HG02678 (cell line): ENCODE results near the gene IL7R.

Experiments
- ATAC-seq: cut with Tn5 transposase; IDR thresholded peaks from one replicate; pipeline ENCODE4 v1.9.1; 2021; ENCODE audit warnings: mild to moderate bottlenecking, moderate library complexity; ENCODE audit not compliant: unreplicated experiment

Gene IL7R, protein sequence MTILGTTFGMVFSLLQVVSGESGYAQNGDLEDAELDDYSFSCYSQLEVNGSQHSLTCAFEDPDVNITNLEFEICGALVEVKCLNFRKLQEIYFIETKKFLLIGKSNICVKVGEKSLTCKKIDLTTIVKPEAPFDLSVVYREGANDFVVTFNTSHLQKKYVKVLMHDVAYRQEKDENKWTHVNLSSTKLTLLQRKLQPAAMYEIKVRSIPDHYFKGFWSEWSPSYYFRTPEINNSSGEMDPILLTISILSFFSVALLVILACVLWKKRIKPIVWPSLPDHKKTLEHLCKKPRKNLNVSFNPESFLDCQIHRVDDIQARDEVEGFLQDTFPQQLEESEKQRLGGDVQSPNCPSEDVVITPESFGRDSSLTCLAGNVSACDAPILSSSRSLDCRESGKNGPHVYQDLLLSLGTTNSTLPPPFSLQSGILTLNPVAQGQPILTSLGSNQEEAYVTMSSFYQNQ

DNA sequence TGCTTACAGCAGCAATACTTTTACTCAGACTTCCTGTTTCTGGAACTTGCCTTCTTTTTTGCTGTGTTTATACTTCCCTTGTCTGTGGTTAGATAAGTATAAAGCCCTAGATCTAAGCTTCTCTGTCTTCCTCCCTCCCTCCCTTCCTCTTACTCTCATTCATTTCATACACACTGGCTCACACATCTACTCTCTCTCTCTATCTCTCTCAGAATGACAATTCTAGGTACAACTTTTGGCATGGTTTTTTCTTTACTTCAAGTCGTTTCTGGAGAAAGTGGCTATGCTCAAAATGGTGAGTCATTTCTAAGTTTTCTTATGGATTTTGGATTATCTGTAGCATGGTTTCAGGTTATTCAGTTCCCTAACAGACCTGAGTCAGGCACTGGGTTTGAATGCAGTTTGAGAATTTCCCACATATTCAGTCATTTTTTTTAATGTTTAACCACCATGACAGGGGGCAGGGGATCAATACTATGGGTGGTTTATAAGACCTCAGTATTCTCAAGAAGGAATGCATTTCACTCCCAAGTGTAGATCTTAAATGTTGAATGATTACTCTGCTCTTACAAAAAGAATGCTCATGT, at the start of gene IL7R:
IL7R (plus strand) TSS at position 127 of the 587 bp plus-strand sequence; CDS start at position 214, 87 bp downstream.
- no peak for ATAC-seq

DNA sequence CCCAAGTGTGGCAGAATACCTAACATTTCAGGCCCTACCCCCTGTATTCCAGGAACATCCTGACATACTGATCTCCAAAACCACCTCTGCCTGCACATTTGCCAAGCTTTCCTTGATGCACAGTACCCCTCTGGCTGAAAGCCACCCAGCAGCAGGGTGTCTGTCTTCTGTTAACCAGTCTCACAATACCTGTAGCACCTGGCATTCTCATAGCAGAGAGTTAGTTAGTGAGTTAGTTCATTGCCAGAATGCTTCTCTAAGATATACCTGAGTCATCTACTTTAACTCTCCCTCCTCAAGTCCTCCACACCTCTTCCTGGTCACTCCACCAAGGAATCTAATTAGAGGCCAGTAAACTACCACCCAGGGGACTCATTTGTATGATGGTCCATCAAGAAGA, 46.1 kb upstream of the IL7R start:
- ATAC-seq = no peak

DNA sequence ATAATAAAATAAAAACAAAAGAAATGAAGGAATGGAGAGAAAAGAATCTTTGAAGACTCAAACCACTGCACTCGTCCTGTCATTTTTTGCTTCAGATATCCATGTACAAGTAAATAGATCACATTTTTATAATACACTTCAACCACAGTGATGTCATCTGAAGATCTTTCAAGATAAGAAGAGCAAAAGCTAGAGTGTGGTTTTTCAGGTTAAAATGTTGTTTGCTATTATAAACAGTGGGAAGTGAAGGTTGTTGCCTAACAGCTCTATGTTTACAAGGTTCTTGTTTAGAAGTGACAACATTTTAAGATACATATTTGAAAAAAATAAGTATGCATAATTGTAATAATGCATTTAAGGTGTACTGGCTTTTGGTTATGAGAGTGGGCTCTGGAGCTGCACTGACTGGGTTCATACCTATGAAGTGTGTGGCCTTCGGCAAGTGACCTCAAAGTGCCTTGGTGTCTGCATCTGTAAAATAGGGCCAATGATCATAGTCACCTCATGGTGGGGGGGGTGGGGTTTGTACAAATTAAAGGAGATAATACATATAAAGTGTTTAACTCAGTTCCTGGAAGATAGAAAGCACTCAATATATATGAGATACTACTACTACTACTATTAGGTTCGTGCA, 45.5 kb upstream of the IL7R start:
- no peak for ATAC-seq

DNA sequence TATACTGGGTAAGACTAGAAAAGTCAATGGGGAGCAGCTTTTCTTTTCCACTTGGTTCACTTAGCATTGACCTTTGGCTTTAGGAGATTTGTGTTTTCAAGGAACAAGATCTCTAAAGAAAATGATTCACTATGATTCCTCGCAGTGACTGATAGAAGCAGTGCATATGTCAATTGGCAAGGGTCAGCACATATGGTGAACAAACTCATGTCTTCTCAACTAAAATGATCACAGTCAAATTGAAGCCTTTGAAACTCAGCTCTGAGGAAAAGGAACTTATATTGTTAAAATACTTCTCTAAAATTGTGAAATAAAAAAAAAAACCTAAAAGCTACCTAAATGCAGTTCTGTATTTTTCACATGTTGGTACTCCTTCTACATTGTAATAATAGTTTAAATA, 43.2 kb upstream of the IL7R start:
- no peak for ATAC-seq

DNA sequence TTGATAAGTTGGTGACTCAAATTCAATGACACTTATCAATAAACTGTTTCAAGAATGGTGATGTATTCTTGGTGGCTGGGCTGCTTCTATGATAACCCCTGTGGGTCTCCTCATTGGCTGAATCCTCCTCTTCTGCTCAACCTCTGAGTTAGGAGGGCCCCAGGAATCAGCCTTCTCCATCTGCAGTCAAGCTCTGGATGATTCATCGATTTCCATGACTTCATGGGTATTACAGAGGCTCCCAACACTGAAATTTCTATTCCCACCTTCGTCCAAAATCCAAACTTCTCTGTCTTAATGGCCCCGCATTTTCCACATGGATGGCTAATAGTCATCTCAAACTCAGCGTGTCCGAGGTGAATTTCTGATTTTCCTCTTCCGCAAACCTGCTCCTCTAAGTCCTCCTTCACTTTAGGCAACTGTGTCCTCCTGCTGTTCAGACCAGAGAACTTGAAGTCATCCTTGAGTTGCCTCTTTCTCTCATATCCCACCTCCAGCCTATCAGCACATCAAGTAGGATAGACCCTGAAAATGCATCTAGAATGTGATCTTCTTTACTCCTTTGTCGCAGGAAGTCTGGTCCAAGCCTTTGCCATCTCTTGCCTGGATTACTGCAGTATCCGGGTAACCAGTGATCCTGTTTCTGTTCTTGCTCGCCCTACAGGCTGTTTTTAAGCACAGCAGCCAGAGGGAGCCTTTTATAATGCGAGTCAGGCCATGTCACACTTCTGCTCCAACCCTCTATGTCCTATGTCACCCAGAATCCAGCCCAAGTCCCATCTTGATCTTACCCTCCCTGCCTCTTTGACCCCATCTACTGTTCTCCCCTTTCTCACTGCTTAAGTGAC, 41.4 kb upstream of the IL7R start:
- ATAC-seq = no peak

DNA sequence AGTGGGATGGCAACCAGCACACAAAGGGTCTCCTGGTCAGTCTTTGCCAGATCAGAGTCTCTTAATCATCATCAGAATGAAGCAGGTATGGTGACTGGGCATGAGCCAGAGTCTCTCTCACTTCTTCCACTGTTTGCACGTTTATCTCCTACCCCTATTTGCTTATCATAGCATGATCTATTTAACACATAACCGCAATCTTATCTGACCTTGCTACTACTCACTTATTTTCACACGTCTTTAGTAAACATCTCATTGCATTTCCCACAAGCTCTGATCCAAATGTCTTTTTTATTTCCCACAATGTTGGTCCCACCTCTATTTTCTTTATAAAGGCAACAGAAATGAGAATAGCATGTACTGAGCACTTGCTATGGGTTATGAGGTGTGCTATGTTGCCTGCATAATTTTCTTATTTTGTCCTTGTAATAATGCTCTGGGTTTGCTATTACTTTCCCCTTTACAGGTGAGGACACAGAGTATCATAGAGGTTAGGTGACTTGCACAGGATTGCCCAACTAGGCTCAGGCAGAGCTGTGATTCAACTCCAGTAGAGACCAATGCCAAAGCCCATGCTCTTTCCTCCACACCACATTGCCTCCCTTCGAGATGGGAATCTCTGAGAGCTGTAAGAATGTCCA, 39.7 kb upstream of the IL7R start:
- no peak for ATAC-seq

DNA sequence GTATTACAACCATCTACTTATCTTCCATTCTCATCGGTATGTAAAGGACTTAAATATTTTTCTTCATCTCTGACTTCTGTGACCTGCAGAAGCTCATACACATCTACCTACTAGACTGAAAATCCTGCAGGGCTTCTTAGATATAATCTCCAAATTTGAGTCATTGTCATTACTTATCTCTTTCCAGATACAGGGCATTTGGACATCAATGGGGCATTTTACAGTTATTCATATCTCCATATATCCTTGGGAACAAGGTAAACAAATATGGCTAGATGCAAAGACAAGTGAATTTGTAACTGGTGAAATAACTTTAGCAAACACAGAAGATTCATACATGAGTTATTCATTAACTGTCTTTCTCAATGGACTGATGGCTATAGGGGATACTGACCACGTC, 37.7 kb upstream of the IL7R start:
- ATAC-seq = no peak

DNA sequence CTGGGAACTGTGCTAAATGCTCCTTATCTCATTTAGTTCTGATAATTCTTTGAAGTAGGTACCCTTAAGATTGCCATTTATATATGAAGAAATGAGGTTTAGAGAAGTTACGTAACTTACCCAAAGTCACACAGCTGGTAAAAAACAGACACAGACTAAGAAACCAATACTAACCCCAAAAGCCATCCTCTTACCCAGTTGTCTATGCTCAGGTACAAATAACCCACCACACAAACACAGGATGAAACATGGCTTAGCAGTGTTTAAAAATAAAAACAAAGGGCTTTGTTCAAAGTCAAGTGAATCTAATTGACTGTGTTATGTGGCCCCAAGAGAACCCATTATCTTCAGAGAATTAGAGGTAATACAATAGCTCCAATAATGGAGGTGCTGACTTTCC, 37.0 kb upstream of the IL7R start:
- ATAC-seq = no peak

DNA sequence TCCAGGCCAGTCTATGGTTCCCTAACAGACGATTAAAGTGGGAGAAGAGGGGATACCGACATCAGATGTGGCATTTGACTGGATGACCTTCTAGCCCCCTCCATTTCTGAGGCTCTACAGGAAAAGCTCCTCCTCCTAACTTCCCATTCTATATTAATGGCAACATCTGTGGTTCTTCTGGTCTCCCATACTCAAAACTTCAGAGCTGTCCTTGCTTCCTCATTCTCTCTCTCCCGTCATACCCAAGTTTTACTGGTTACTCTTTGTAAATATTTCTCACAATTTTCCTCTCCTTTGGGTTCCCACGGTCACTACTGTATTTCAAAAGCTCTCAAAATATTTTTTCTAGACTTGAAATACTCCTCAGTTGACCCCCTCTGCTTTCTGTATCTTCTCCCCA, 36.0 kb upstream of the IL7R start:
- no peak for ATAC-seq

DNA sequence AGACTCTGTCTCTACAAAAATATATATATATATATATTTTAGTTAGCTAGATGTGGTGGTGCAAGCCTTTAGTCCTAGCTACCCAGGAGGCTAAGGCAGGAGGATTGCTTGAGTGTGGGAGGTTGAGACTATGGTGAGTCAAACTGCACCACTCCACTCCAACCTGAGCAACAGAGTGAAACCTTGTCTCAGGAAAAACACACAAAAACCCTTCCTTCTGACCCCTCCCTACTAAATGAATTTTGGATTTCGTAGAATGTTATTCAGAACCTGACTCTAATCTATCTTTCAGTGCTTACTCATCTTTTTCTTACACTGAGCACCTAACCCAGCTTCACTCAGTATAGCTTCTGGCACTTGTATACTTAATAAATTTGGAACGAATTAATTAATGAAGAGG, 35.2 kb upstream of the IL7R start:
- no peak for ATAC-seq

DNA sequence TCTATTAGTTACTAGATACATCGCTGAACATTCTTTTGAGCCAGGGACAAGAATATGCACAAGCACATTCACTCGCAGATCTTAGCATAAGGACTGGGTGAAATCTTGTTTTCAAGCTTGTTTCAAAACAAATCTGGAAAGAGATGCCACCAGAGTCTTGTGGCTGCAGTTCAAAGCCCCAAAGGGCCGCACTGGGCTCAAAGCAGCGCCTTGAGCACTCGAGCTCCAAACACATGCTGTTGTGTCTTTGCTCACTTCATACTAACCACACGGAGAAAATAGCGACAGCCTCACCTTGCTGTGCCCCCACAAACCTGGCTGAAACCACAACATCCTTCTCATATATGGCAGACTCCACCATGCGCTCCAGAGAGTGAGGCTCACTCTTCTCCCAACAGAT, 34.2 kb upstream of the IL7R start:
- no peak for ATAC-seq

DNA sequence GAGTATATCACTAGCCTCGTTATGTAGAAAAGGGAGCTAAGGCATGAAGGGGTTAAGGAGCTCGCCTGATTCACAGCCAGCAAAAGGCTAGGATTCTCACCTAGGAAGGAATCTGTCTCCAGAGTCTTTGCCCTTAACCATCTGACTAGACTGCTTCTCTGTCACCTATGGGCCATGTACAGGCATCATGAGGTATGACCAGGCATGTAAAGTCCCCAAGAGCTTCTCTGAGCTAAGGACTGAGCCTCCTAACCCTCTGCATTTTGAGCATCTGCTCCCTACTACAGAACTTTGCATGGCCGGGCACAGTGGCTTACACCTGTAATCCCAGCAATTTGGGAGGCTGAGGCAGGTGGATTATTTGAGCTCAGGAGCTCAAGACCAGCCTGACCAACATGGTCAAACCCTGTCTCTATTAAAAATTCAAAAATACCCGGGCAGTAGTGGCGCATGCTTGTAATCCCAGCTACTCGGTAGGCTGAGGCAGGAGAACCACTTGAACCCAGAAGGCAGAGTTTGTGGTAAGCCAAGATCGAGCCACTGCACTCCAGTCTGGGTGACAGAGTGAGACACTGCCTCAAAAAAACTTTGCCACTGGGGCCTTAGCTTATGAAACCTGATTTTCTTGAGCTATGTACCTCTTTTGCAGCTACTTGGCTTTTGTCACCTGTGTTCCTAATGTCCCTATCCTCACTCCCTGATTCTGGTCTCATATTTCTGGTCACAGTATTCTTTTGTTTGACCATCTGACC, 33.2 kb upstream of the IL7R start:
- ATAC-seq = no peak

DNA sequence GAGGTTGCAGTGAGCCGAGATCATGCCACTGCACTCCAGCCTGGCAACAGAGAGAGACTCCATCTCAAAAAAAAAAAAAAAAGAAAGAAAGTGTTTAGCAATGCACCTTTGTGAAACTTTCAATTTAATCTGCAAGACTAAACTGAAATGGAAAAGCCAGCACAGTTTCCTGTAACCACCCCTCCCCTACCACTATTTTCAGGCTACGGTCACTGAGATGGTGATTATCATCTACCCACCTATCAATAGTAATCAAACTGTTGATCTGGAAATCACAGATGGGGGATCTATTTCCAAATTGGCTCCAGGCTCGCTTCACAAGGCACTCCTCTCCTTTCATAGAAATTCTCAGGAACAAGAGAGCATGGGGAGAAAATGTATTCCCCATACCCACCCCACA, 30.6 kb upstream of the IL7R start:
- ATAC-seq = no peak

DNA sequence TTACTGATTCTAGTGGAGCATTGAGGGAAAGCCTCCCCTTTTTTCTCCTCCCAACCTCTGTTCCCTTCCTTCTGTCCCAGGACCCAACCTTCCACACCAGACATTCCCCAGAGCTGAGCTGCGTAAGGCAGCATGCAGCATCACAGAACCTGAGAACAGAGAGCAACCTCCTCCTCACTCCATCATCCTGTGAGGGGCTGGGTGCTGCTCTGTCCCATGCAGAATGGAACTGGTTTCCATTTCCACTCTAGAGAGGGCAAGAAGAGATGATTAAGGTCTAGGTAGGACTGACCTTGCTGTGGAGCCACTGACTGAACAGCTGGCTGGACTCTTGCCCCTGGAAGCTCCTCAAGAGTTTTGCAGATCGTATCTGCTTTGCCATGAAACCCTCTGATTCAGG, 30.1 kb upstream of the IL7R start:
- ATAC-seq = no peak

DNA sequence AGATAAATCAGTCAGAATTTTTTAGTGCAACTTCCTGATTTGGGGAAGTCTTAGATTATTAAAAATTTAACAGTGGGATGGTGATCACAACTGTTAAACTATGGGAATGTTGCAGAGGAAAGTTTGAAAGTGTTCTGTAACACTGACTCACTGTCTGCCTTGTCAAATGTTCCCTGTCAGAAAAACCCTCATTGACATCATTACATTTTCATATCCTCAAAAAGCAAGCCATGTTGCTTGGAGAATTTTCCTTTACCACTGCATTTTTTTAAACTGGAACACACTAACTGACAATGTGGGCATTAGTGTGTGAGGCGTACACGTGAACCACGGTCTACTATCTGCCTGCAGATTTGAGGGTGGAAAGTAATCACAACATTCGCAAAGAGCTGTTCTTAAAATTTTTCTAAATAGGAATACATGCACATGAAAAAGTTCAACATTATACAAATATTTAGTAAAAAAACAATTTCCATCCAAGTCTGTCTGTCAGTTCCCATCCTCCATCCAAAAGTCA, 28.6 kb upstream of the IL7R start:
- ATAC-seq = no peak

DNA sequence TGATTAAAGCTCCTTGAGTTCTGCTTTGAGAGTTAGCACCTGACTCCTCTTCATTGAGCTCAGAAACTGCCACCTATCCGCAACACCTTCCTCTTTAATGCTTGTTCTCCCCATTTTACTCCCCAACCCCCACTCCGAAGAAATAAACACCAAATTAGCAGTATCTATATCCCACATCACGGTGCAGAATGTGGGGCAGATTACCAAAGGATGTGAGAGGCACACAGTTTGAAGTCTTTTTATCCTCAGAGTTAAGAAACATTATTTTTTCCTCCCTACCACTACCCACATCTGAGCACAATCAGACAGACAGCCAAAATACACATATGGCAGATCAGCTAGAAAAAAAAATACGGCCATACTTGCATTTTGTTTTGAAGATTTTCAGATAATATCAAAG, 26.1 kb upstream of the IL7R start:
- no peak for ATAC-seq

DNA sequence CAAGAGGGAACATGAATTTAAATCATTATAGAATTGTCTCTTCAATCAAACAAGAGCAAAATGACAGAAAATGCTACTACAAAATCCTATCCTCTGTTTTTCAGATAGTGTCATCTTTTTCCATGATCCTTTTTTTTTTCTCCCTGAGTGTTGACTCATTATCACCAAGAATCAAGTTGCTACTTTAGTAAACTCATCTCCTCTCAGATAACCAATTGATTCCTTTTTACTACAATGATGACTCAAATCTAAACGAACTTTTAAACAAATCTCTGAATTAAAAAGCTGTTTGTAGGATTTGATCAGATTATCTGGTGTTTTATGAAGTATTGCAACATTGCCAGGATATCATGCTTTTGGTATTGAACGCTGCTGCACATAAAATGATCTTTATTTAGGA, 23.9 kb upstream of the IL7R start:
- ATAC-seq = no peak

DNA sequence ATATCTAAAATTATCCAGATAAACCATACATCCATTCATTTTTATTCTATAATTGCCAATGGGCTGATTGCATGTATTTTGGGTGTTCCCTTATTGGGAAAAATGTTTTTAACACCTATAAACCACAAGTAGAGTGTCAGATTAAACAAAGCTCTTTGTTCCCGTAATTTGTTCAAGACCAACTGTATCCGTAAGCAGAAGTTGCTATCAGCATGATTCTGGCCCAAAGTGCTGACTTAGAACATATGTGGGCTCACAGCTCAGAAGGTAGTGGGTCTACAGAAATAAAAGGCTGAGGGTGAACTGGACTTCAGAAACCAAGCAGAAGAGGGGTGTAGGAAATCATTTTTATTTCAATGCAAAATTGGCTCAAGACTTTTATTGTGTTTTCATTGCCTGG, 23.5 kb upstream of the IL7R start:
- ATAC-seq = no peak

DNA sequence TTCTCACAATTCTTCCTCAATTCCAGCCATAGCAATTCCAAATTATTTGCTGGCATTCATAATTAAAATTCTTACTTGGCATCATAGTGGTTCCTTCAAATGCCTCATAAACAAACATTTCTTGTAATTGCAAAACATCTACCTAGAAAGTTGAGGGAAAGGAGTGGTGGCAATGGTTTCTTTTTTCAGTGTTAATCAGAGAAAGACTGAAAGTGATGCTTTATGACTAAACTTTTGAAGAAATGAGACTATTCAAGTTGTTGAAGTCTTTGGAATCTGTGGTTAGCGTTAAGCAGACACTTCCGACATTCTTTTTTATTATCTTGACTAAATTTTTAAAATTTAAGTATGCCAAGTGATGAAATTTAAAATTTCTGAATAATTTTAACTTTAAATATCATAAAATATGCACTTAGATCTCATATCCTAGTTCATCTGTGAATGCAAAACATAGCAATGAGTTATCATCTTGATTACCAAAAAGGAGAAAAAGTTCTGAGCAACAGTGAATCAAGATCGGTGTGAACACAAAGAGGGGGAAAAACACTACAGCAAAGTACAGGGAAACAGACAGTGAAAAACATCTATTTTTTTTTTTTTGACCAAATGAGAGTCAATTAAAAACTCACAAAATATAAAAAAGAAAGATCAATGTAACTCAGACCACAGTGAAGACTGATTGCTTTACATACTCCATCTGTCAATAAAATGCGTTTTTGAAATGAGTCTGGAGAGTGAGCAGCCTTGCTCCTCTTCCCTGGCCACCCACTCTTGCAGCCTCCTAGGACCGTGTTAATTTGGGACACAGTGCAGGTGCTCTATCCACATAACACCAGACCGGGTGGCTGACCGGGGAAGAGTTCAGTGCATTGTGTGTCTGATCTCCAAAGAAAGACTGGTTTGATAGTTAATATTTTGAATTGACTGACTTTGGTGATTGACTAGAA, 20.6 kb upstream of the IL7R start:
- ATAC-seq = no peak
